Karpas-422 (cell line): ENCODE results near the gene GAA. TPM values are rescaled to one million over a fixed set of nuclear protein-coding genes. Genes with fewer than 3 reads are reported as not detected.
A peak's percentile ranks its signal among the peaks of the same experiment; 100 is the strongest.

Experiments used
- DNase-seq: peaks from one replicate; pipeline ENCODE4 v3.0.0-alpha.2; 2015
- H2AFZ ChIP-seq: fragments of 200-600 bp; sonication (generic); 2 replicates; pipeline ENCODE4 v1.6.1; 2014; ENCODE audit warnings: antibody characterized with exemption, low read length, mixed read lengths
- H3K27ac ChIP-seq: fragments of 200-600 bp; sonication (generic); 2 replicates; pipeline ENCODE4 v1.5.1; 2014; ENCODE audit warnings: mild to moderate bottlenecking, low read length, moderate library complexity
- H3K27me3 ChIP-seq: fragments of 200-600 bp; sonication (generic); 2 replicates; pipeline ENCODE4 v1.6.1; 2014; ENCODE audit warnings: low read length, mixed read lengths
- H3K36me3 ChIP-seq: fragments of 200-600 bp; sonication (generic); 2 replicates; pipeline ENCODE4 v1.6.1; 2014; ENCODE audit warnings: low read length, mixed read lengths; ENCODE audit not compliant: insufficient read depth
- H3K4me1 ChIP-seq: fragments of 200-600 bp; sonication (generic); 2 replicates; pipeline ENCODE4 v1.6.1; 2014; ENCODE audit warnings: mild to moderate bottlenecking, low read length, mixed read lengths
- H3K4me2 ChIP-seq: fragments of 200-600 bp; sonication (generic); 2 replicates; pipeline ENCODE4 v1.6.1; 2014; ENCODE audit warnings: low read length, low read depth, mild to moderate bottlenecking; ENCODE audit not compliant: poor library complexity, severe bottlenecking
- H3K4me3 ChIP-seq: fragments of 200-600 bp; sonication (generic); 2 replicates; pipeline ENCODE4 v1.5.1; 2014; ENCODE audit warnings: mild to moderate bottlenecking, antibody characterized with exemption, low read length, mixed read lengths
- H3K79me2 ChIP-seq: fragments of 200-600 bp; sonication (generic); 2 replicates; pipeline ENCODE4 v1.6.1; 2014; ENCODE audit warnings: mild to moderate bottlenecking, low read length, mixed read lengths
- H3K9ac ChIP-seq: fragments of 200-600 bp; sonication (generic); 2 replicates; pipeline ENCODE4 v1.6.0; 2014; ENCODE audit warnings: low read length
- H3K9me2 ChIP-seq: fragments of 200-600 bp; sonication (generic), shearing (Covaris generic); replicated peaks from 2 replicates; pipeline ENCODE4 v1.6.0; 2014; ENCODE audit warnings: mild to moderate bottlenecking, low read length, moderate library complexity; ENCODE audit not compliant: insufficient read depth
- H3K9me3 ChIP-seq: fragments of 300-700, 200-600 bp; sonication (generic); 2 replicates; pipeline ENCODE4 v1.6.1; 2014; ENCODE audit warnings: low read length, mixed read lengths
- H4K20me1 ChIP-seq: fragments of 200-600 bp; sonication (generic); 2 replicates; pipeline ENCODE4 v1.6.1; 2014; ENCODE audit warnings: mild to moderate bottlenecking, antibody characterized with exemption, low read length, low read depth; ENCODE audit not compliant: insufficient read depth
- total RNA-seq: library from RNA; depleted of rRNA; stranded (reverse); fragments of >200 nt; shearing (Covaris generic); gene quantifications from 2 replicates; pipeline ENCODE4 v1.2.3, GENCODE V29; 2014; ENCODE audit warnings: low replicate concordance; rRNA removed

The GAA gene
- 4.3 and 6.2 TPM in 2 replicates for total RNA-seq

DNA sequence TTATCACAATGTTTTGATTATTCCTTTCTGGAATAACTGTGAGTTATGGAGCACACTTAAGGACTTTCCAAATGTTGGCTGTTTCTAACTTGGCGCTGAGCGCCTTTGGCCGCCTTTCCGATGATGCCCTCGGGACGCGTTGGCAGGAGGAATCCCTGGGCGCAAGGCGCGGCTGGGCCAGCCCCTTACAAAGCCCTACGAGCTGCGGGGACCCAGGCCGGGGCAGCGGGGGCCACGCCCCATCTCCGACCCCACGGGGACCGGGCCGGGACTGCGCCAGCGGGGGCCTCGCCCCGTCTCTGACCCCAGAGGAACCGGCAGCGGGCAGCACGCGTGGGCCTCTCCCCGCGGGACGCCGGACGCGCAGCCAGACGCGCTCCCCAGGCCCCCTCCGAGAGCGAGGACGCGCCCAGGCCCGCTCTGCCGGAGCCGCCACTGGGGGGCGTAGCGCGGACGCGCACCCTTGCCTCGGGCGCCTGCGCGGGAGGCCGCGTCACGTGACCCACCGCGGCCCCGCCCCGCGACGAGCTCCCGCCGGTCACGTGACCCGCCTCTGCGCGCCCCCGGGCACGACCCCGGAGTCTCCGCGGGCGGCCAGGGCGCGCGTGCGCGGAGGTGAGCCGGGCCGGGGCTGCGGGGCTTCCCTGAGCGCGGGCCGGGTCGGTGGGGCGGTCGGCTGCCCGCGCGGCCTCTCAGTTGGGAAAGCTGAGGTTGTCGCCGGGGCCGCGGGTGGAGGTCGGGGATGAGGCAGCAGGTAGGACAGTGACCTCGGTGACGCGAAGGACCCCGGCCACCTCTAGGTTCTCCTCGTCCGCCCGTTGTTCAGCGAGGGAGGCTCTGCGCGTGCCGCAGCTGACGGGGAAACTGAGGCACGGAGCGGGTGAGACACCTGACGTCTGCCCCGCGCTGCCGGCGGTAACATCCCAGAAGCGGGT lies at the start of gene GAA:
TSS of gene GAA (plus strand) at position 571 of the 935 bp plus-strand sequence. CDS start 3,006 bp downstream, outside the sequence.
- Histone ChIP-seq H3K4me1 (peaks cover 17% of the 10 kb centered on the region), H3K9me2 (no peaks in the 10 kb centered on the region), H3K4me3 (peak within 1 kb of the TSS; percentile 94), H3K9me3 (no peaks in the 10 kb centered on the region), H3K79me2 (no peaks in the 10 kb centered on the region), H3K27ac (no peak within 1 kb of the TSS), H3K4me2 (peak within 1 kb of the TSS; percentile 95), H2AFZ (peak within 1 kb of the TSS; percentile 85), H4K20me1 (no peaks in the 10 kb centered on the region), H3K36me3 (no peaks in the 10 kb centered on the region), H3K27me3 (no peaks in the 10 kb centered on the region), H3K9ac (peak within 1 kb of the TSS; percentile 92)
- peak; percentile 95 for DNase-seq

DNA sequence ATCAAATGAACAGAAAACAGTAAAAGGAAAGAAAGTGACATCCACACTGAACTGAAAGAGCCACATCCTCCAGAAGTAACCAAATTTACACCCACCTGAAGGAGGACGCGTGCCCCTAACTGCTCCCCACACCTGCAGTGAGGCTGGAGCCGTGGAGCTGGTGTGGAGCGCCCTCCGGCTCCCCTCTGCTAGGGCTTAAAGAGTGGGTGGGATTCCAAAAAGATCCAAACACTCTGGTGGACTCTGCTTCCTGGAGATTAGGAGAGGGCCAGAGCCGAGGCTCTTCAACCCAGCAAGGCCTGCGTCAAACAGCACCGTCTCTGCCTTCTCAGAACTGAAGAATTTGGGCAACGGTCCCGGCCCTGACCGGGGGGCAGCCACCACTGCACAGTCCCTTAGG lies 49.7 kb upstream of the GAA start:
- Histone ChIP-seq H3K27ac (no peak overlapping the region), H3K27me3 (no peaks in the 10 kb centered on the region), H3K79me2 (no peaks in the 10 kb centered on the region), H3K9me2 (no peaks in the 10 kb centered on the region), H3K4me3 (no peak overlapping the region), H3K4me2 (no peak overlapping the region), H2AFZ (no peak overlapping the region), H4K20me1 (no peaks in the 10 kb centered on the region), H3K9ac (no peak overlapping the region), H3K4me1 (no peaks in the 10 kb centered on the region), H3K9me3 (no peaks in the 10 kb centered on the region), H3K36me3 (no peaks in the 10 kb centered on the region)
- no peak for DNase-seq

DNA sequence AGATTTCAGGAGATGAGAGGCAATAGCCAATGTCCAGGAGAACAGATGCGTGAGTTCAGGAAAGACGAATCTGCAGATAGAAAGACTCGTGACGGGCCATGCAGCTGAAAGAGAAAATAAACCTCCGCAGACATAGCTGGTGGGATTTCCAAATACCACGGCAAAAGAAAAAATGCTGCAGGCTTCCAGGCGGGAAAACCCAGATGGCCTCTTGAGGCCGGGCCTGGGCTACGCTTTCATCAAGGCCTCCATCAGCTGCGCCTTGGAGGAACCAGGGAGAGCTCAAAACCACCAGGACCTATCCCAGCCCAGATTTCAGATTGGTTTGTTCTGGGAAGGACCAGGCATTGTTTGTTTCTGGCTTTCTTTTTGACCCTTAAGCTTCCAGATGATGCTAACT lies 48.3 kb upstream of the GAA start:
- no peak for DNase-seq
- Histone ChIP-seq H3K36me3 (no peaks in the 10 kb centered on the region), H3K9me3 (no peaks in the 10 kb centered on the region), H3K4me2 (no peak overlapping the region), H3K79me2 (no peaks in the 10 kb centered on the region), H3K27ac (no peak overlapping the region), H3K9me2 (no peaks in the 10 kb centered on the region), H3K9ac (no peak overlapping the region), H3K4me3 (no peak overlapping the region), H2AFZ (no peak overlapping the region), H4K20me1 (no peaks in the 10 kb centered on the region), H3K27me3 (no peaks in the 10 kb centered on the region), H3K4me1 (no peaks in the 10 kb centered on the region)

DNA sequence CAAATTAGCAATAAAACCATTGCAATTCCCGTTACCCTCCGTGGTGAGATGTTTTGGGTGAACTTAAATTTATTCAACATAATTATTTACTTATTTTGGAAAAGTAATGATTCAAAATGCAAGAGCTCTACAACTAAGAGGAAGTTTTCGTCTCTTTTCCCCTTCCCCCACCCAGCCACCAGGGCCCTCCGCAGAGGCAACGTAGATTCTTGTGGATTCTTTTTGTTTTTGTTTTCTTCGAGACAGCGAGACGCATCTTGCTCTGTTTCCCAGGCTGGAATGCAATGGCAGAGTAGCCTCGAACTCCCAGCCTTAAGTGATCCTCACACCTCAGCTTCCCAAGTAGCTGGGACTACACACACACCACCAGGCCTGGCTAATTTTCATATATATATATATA lies 45.8 kb upstream of the GAA start:
- Histone ChIP-seq H3K27me3 (no peaks in the 10 kb centered on the region), H3K9ac (no peak overlapping the region), H4K20me1 (no peaks in the 10 kb centered on the region), H2AFZ (no peak overlapping the region), H3K4me2 (no peak overlapping the region), H3K9me2 (no peaks in the 10 kb centered on the region), H3K27ac (no peak overlapping the region), H3K79me2 (no peaks in the 10 kb centered on the region), H3K4me1 (no peaks in the 10 kb centered on the region), H3K4me3 (no peak overlapping the region), H3K9me3 (no peaks in the 10 kb centered on the region), H3K36me3 (no peaks in the 10 kb centered on the region)
- no peak for DNase-seq

DNA sequence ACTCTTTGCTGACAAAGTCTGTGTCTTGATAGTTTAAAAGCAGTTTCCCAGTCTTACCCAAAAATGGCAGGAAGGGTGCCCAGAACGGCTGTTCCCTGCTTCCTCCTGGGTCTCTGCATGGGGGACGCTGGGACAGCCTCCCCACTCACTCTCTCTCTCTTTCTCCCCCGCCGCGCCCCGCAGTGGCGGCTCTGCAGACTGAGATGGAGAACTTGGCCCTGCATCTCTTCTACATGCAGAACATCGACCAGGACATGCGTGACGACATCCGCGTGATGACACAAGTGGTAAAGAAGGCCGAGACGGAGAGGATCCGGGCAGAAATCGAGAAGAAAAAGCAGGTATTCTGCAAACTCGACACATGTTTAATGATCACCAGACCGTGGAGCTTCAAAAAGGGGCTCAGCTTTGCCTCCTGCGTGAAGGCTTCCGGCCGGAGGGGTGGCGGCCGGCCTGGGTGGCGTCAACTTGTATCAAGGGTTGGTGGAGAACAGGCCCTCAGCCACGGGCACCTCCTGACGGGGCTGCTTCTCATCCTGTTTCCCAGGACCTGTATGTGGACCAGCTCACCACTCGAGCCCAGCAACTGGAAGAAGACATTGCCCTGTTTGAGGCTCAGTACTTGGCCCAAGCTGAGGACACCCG lies 42.9 kb upstream of the GAA start:
- Histone ChIP-seq H3K4me3 (no peak overlapping the region), H3K79me2 (no peaks in the 10 kb centered on the region), H3K4me1 (no peaks in the 10 kb centered on the region), H3K36me3 (no peaks in the 10 kb centered on the region), H3K27ac (no peak overlapping the region), H3K9me3 (no peaks in the 10 kb centered on the region), H4K20me1 (no peaks in the 10 kb centered on the region), H3K9me2 (no peaks in the 10 kb centered on the region), H3K4me2 (no peak overlapping the region), H3K9ac (no peak overlapping the region), H2AFZ (no peak overlapping the region), H3K27me3 (no peaks in the 10 kb centered on the region)
- no peak for DNase-seq

DNA sequence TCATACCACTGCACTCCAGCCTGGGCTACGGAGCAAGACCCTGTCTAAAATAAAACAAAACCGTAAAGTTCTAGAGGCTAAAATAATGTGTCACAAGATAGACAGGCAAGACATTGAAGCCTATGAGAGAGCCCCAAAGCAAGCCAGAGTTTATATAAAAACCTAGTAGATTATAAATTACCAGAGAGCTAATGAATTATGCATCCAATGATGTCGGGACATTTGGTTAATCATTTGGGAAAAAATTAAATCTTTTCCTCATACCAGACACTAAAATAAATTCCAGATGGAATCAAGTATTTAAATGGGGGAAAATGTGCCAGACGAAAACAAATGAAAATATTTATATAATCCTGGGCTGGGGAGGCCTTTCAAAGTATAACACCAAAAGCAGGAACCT lies 40.7 kb upstream of the GAA start:
- Histone ChIP-seq H3K27ac (no peak overlapping the region), H2AFZ (no peak overlapping the region), H3K4me2 (no peak overlapping the region), H3K9me3 (no peaks in the 10 kb centered on the region), H3K4me3 (no peak overlapping the region), H3K9ac (no peak overlapping the region), H3K27me3 (no peaks in the 10 kb centered on the region), H3K4me1 (no peaks in the 10 kb centered on the region), H3K9me2 (no peaks in the 10 kb centered on the region), H3K36me3 (no peaks in the 10 kb centered on the region), H4K20me1 (no peaks in the 10 kb centered on the region), H3K79me2 (no peaks in the 10 kb centered on the region)
- no peak for DNase-seq

DNA sequence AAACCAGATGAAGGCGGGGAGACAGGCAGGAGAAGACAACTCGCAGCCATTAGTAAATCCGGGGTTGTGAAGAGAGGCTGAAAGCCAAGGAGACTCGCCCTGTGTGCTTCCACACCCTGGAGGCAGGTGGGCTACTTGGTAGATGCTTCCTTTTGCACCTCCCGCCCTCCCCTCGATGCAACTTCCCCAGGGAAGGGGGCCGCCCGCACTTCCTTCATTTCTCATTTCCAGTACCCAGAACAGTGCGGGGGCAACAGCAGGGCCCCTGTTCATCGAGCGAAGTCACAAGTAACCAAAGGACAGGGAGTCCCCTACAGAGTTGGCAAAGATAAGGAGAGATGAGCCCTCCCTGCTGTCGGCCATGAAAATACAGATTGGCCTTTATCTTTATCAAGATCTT lies 40.0 kb upstream of the GAA start:
- no peaks in the 10 kb centered on the region for H3K9me3 ChIP-seq
- H3K36me3 ChIP-seq = no peaks in the 10 kb centered on the region
- H3K9ac ChIP-seq = no peak overlapping the region
- no peaks in the 10 kb centered on the region for H3K79me2 ChIP-seq
- no peaks in the 10 kb centered on the region for H3K27me3 ChIP-seq
- H4K20me1 ChIP-seq = no peaks in the 10 kb centered on the region
- no peaks in the 10 kb centered on the region for H3K9me2 ChIP-seq
- no peak overlapping the region for H3K4me2 ChIP-seq
- no peak overlapping the region for H2AFZ ChIP-seq
- H3K4me1 ChIP-seq = no peaks in the 10 kb centered on the region
- no peak overlapping the region for H3K27ac ChIP-seq
- no peak overlapping the region for H3K4me3 ChIP-seq
- DNase-seq = no peak

DNA sequence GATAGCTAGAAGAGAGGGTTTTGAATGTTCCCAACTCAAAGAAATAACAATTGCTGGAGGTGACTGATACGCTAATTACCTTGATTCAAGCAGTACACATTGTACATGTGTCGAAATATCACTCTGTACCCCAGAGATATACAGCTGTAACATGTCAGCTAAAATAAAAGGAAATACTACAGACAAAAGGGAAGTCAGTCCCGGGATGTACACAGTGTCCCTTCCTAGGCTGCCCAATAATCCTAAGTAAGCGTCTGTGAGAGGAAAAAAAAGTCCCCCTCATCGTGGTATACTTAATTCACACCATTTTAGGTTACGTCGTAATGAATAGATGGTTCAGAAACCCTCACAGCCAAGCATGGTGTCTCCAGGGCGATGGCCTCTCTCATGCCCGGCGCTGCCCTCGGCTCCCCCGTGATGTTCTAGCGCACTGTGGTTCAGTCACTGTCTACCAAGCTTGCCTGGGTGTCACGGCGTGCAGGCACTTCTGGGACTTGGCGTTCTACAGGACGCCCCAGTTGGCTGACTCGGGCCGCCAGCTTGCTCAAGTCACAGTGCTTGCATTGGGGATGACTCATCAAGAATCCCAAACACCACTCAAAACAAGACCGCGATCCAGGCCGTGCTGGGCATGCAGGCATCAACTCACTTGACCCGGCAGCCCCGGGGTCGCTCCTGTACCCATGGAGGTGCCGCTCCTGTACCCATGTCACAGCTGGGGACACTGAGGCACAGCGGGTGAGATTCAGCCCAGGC lies 37.4 kb upstream of the GAA start:
- Histone ChIP-seq H3K4me2 (no peak overlapping the region), H4K20me1 (no peaks in the 10 kb centered on the region), H3K9me2 (no peaks in the 10 kb centered on the region), H3K4me3 (no peak overlapping the region), H3K27me3 (no peaks in the 10 kb centered on the region), H2AFZ (no peak overlapping the region), H3K79me2 (no peaks in the 10 kb centered on the region), H3K4me1 (no peaks in the 10 kb centered on the region), H3K9ac (no peak overlapping the region), H3K36me3 (no peaks in the 10 kb centered on the region), H3K9me3 (no peaks in the 10 kb centered on the region), H3K27ac (no peak overlapping the region)
- no peak for DNase-seq
